Vagina (tissue), 2 donors: ENCODE data around the gene CNKSR2.

ENCODE experiments used
- POLR2A ChIP-seq, 2 donors: fragments of 450-650 bp; IDR thresholded peaks; one replicate each; pipeline ENCODE4 v1.6.1; 2017; ENCODE audit warnings: antibody characterized with exemption in 2 of 2, mild to moderate bottlenecking in 2 of 2, moderate library complexity in 2 of 2
- POLR2AphosphoS5 ChIP-seq, 2 donors: sonication (generic); formaldehyde crosslinking; IDR thresholded peaks; one replicate each; pipeline ENCODE4 v1.9.0; 2017; ENCODE audit warnings: antibody characterized with exemption in 2 of 2, mild to moderate bottlenecking in 2 of 2, low read depth in 1 of 2; ENCODE audit not compliant: insufficient read depth in 1 of 2
- TF ChIP-seq, protein P1 (sequence below), 3 experiments: fragments of 450-650 bp in 2 of 3; fragments of 200-600 bp in 1 of 3; sonication (generic) in 1 of 3; IDR thresholded peaks; one replicate each; pipeline ENCODE4 v1.5.1; 2017 to 2019; ENCODE audit warnings: antibody characterized with exemption in 3 of 3, mild to moderate bottlenecking in 2 of 3, moderate library complexity in 2 of 3

DNA sequence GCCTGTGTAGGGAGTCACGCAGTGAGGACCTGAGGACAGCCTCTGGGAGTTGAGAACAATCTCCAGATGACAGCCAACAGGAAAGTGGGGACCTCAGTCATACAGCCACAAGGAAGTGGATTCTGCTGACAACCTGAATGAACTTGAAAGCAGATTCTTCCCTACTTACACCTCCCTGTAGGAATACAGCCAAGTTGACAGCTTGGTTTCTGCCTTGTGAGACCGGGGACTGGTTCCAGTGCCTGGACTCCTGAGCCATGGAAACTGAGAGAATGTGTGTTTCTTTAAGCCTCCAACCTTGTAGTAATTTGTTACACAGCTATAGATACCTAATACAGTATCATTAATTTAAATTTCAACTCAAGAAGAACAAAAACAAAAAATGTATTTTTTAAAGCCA is 107.5 kb downstream of the CNKSR2 start:
- TF ChIP-seq POLR2AphosphoS5 (IDR thresholded peaks at IDR 0.05; ENCODE audit: insufficient read depth in 1 of 2, low read depth in 1 of 2), result no peak
- TF ChIP-seq, protein P1, sequence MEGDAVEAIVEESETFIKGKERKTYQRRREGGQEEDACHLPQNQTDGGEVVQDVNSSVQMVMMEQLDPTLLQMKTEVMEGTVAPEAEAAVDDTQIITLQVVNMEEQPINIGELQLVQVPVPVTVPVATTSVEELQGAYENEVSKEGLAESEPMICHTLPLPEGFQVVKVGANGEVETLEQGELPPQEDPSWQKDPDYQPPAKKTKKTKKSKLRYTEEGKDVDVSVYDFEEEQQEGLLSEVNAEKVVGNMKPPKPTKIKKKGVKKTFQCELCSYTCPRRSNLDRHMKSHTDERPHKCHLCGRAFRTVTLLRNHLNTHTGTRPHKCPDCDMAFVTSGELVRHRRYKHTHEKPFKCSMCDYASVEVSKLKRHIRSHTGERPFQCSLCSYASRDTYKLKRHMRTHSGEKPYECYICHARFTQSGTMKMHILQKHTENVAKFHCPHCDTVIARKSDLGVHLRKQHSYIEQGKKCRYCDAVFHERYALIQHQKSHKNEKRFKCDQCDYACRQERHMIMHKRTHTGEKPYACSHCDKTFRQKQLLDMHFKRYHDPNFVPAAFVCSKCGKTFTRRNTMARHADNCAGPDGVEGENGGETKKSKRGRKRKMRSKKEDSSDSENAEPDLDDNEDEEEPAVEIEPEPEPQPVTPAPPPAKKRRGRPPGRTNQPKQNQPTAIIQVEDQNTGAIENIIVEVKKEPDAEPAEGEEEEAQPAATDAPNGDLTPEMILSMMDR (IDR thresholded peaks at IDR 0.05), result no peak
- TF ChIP-seq POLR2A (IDR thresholded peaks at IDR 0.05), result no peak
